Stimulated activated CD4-positive, alpha-beta T cell treated with anti-CD3 and anti-CD28 coated beads, Interleukin-1b, Interleukin-23, amount 100 ng/mL, for 1 hour (primary cell): Measurements from ENCODE around the gene MYO9B.
"Not testable (repeated sequence)": the region's sequence is repeated elsewhere in the genome, so short reads cannot be mapped to it uniquely, and the experiment has no call there.

Source experiments
- DNase-seq, 2 donors: peaks; one replicate each; pipeline ENCODE4 v3.0.0-alpha.2; 2020; ENCODE audit warnings: low read depth in 2 of 2

The MYO9B gene

GRCh38 chr19:17145546-17146497 lies 70.2 kb downstream of the MYO9B start:
- DNase-seq = no peak

- DNase-seq = no peak
Observed at GRCh38 chr19:17148130-17148529, 72.6 kb downstream of the MYO9B start.

GRCh38 chr19:17149393-17150135 lies 74.0 kb downstream of the MYO9B start:
- DNase-seq = no peak

GRCh38 chr19:17153996-17154395 lies 78.4 kb downstream of the MYO9B start:
- DNase-seq = no peak

- no peak for DNase-seq
Observed at GRCh38 chr19:17155251-17155650, 79.7 kb downstream of the MYO9B start.

- no peak for DNase-seq
Observed at GRCh38 chr19:17156296-17156946, 80.8 kb downstream of the MYO9B start.

GRCh38 chr19:17156947-17157302 lies 81.3 kb downstream of the MYO9B start:
- no peak for DNase-seq

- DNase-seq = no peak
Observed at GRCh38 chr19:17158584-17158983, 83.0 kb downstream of the MYO9B start.

GRCh38 chr19:17159466-17160393 lies 84.2 kb downstream of the MYO9B start:
- DNase-seq = no peak

- DNase-seq = no peak
Observed at GRCh38 chr19:17160908-17161307, 85.3 kb downstream of the MYO9B start.

GRCh38 chr19:17162131-17162530 lies 86.6 kb downstream of the MYO9B start:
- not testable (repeated sequence) for DNase-seq

- no peak for DNase-seq
Observed at GRCh38 chr19:17162580-17162979, 87.0 kb downstream of the MYO9B start.

GRCh38 chr19:17163652-17164051 lies 88.1 kb downstream of the MYO9B start:
- no peak for DNase-seq

- no peak for DNase-seq
Observed at GRCh38 chr19:17164639-17165038, 89.1 kb downstream of the MYO9B start.

GRCh38 chr19:17165715-17166114 lies 90.1 kb downstream of the MYO9B start:
- no peak for DNase-seq

- no peak for DNase-seq
Observed at GRCh38 chr19:17170538-17171297, 95.1 kb downstream of the MYO9B start.

- no peak for DNase-seq
Observed at GRCh38 chr19:17171874-17172273, 96.3 kb downstream of the MYO9B start.

GRCh38 chr19:17172624-17173345 lies 97.2 kb downstream of the MYO9B start:
- no peak for DNase-seq

GRCh38 chr19:17178291-17178690 lies 102.7 kb downstream of the MYO9B start:
- DNase-seq = no peak
